HG03442 (cell line): Measurements from ENCODE around the gene CD93.

Experiments used
- ATAC-seq: cut with Tn5 transposase; IDR thresholded peaks from one replicate; pipeline ENCODE4 v1.9.1; 2021; ENCODE audit warnings: mild to moderate bottlenecking, moderate library complexity; ENCODE audit not compliant: unreplicated experiment

Gene CD93

DNA sequence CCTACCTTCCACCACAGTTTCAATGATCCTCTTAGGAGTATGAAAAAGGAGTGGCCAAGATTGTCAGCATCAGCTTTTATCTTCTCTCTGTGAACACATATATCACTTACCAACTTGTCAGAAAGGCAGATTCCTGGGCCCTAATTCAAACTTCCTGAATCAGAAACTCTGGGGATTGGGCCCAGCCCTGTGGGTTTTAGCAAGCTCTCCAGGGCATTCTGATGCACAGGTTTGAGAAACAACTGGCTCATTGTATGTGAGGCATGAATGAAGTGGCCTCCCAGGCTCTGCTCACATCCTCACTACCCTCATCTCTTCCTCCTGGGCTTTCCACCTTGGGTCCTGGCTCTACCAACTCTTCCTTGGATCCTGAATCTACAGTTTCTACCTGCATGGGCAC, 23.5 kb downstream of the CD93 start:
- ATAC-seq = no peak

DNA sequence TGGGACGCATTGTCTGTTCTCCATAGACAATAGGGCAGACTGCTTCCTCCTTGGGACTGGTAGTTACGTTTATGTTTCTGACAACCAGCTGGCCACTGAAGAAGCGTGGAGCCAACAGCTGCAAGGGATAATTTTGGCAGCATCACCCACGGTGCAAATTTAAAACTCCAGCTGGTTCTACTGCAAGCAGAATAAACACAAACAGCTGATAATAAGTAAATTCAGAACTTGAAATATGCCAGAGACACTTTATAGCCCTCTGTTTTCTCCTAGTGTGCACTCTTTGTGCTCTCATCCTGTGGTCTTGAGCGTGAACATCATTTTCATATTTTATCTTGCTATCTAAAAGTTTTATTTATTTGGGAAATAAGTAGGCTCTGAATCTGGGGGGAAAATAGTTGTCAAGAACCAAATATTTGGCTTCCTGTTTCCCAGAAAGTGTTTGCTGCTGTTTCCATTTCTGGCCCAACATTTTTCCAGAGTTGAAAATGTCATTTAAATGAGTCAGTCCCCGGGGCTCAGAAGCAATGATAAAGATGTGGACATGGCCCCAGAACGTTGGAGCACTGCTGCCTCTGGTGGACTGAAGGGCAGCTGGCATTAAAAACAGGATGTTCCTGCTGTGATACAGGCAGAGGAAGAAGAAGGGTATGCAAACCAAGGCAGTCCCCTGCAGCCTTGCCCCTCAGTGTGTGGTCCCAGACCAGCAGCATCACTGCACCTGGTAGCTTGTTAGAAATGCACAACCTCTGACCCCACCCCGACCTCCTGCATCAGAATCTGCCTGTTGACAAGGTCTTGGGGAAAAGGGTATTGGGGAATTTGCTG, 24.2 kb downstream of the CD93 start:
- no peak for ATAC-seq

DNA sequence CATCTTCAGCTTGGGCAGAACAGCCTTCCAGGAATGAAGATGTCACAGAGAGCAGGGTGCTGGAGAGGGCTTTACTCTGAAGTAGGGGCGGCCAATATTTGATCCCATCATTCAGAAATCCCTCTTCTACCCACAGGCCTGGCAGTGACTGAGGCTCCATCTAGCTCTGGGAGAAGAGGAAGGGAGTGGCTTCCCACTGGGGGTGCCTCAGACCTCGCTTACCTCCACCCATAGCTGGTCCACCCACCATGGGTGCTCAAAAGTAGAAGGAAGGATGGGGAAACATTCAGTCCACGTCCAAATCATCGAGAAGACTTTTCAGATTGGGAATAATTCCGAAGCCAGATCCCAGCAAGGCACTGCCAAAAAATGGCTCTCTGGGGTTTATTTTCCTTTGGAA, 24.9 kb downstream of the CD93 start:
- no peak for ATAC-seq

DNA sequence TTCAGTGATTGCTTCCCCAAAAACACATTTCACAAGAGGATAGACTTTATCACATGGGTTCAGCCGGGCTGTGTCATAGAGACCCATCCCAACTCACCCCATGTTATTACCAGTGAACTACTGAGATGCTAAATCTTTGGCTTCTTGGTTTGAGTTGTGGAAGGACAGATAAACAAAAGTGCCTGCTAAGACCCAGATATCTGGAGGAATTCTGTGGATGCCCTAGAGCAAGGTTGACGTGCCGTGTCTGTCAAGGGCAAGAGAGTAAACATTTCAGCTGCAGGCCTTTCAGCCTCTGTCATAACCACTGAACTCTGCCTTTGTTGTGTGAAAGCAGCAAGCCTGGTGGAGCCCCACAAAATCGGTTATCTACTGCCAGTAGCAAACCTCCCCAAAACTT, 25.5 kb downstream of the CD93 start:
- no peak for ATAC-seq

DNA sequence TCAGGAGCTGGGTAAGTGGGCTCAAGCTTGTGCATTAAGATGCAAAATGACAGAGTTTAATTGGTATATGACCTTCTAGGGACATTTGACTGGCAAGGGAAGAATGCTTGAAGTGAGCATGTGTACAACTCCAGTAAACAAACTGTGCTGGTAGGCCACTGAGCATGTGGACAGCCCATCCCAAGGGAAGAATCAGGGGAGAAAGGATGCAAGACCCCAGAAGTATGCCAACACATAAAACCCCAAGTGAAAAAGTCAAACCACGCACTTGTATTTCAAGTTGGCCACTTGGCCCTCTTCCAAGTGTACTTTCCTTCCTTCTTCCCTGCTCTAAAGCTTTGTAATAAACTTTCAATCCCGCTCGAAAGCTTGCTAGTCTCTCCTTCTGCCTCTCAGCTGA, 26.3 kb downstream of the CD93 start:
- ATAC-seq = no peak

DNA sequence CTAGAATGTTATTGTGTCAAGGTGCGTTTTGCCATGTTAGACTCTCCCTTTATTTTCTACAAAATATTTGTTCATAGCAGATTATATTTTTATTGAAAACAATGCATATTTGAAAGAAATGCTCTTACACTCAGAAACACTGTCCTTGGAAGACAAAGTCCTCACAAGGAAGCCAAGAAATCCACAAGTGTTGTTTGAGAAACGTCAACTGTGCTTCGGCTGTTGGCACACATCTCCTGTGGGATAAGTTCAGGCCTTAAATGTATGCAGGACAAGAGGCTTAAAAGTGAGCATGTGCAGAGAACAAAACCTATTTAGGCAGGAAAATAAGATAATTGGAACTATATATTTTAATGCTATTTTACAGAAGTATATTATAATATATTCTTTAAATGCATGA, 27.1 kb downstream of the CD93 start:
- ATAC-seq = no peak

DNA sequence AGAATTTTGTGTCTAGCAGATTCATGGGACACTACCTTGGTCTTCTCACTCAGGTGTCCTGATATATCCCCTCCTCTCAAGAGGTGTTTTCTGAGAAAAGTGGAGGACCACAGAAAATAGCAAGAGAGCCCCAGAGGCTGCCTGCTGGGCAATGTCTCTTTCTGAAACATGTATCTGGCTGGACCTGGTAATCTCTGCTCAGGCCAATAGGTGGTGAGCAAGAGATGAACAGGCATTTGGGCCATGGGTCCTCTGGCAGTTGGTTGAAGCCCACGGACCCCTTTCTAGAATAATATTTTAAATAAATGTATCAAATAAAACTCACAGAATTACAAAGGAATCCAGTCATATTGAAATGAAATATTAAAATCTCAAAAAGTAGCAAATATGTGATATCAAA, 27.9 kb downstream of the CD93 start:
- ATAC-seq = no peak

DNA sequence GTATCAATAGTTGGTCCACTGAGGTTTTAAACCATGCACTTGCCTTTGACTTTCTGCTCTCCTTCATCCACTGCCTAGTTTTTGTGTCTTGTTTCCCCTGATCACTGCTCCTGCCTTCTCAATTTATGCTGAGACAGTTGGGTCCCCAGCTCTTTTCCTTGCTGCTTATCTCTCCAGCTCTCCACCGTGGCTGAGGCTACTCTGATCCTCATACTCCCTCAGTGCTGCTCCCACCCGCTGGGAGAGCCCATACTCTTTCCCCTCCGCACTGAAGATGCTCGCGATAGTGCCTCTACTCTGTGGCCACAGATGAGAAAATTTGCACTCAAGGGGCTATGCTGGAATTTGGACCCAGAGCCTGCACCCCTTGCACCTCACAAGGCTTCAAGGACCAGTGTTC, 33.2 kb downstream of the CD93 start:
- no peak for ATAC-seq

DNA sequence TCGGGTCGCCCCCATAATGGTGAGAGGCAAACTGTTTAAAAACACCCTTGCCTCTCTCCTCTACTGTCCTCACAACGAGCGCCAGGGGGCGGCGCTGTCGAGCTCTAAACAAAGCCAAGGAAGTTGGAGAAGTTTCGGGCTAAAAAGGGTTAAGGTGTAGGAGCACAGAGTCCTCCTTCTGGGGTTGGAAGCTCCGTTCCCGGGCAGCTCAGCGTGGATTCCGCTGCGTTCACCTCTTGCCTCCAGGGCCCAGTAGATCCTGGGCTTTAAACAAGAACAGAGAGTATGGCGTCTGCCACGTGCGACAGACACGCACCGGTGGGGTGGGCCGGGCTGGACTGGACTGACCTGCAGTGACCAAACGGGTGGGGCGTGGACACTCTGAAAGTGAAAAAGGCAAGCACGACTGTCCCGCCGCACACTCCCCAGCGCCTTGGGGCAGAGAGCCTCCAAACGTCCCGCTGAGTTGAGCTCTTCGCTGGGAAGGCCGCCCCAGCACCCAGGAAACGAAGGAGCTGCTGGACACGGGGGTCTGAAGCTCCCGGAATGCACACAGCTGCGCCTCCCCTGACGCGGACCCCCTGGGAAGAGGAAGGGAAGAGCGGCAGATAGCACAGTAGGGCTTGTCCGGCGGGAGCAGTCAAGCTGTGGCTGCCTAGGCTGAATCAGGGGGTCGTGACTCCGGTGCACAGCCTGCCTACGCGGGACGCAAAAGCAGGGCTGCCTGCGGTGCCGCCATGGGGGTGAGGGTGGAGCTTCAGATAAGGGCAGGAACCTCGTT, 35.1 kb downstream of the CD93 start:
- no peak for ATAC-seq

DNA sequence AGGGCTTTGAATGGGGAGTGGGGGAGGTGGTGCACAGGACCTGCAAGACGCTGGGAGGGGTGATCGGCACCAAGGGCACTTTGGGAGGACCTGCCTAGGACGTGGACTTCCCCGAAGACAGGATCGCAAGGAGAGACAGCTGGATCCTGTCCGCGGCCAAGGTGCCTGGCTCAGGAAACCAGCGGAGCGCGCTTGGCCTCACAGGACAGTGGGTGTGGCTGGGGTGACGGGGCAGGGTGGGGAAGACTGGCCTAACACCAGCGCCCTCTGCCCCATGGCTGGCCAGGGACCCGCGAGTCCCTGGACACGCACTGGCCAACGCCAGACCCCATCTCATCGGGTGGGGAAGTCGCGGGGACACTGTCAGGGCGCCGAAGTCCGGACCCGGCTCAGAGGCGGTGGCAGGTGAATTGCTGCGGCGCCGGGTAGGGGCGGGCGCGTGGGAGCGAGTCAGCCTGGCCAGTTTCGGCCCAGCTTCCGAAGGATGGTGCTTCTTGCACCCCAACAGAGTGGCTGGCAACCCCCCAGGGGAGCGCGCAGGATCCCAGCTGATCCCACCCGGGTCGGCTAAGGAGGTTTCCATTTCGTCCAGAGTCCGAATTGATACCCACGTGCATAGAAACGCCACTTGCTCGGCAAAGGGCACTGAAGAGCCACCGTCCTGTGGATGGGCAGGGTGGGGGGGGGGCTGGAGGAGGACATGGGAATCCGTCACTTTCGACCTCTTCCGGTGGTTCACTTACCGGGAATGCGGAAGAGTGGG, 35.9 kb downstream of the CD93 start:
- ATAC-seq = no peak

DNA sequence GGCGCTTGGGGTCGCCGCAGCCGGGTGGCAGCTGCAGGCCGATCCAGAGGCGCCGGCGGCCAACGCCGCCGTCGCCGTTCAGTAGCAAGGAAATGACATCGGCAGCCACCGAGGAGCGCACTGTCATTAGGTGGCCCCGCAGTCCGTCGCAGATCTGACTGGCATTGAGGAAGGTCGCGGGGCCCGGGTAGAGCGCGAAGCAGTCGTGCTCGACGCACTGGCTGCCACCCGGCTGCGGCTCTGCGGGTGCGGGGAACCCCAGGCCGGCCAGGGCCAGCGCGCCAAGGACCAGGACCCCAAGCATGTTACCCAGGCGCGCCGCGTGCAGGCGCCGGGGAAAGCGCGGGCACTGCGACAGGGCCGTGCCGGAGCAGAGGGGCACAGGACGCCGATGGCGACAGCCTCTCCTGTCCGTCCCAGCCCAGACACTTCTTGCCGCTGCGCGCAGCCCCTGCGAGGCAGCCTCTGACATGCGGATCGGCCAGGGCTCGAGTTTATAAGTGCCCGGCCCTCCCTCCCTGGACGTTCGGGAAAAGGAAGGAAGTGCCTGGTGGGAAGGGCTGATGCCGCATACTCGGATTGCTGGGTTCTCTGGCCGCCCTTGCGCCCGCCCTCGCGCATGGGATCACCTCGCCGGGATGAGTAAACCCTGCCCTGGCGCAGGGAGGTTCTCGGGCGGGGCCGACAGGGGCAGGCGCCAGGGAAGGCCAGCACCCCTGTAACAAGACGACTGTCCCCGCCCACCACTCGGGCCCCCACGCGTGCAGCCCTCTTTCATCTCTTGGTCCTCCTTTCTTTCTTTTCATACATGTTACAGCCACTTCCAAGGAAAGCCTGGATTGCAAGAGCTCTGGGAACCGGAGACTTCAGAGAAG, 36.7 kb downstream of the CD93 start, which contains the start of gene THBD:
Gene THBD, minus strand, starts transcription at position 472 of the 875 bp plus-strand sequence. Its CDS starts 168 bp downstream, at position 304.
- ATAC-seq = no peak

DNA sequence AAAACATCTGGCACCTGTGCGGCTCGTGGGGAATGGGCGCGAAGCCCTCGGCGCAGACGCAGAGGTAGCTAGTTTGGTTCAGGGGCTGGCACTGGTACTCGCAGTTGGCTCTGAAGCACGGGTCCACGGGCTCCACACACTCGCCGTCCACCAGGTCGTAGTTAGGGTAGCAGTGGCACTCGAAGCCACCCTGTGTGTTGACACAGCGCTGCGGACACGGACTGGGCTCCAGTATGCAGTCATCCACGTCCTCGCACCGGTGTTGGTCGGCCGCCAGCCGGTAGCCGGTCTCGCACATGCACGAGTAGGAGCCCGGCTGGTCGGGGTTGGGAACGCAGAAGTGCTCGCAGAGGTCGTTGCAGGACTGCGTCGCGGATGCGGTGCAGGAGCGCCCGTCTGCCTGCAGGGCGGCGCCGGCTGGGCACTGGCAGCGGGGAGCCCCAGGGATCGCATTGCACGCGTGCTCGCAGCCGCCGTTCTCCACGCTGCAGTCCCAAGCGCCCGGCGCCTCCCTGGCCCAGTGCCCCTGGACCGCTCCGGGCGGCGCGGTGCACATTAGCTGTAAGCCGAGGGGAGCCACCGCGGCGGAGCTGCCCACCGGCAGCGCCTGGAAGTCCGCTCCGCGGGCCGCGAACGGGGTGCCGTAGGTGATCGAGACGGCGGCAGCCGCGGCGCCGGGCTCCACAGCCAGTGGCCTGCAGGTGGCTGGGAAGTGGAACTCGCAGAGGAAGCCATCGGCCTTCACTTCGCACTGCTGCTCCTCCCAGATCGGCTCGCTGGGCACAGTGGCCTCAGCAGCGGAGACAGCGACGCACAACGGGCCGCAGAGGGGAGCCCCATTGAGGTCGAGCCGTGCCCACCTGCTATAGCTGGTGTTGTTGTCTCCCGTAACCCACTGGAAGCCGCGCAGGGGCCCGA, 37.6 kb downstream of the CD93 start:
- ATAC-seq = no peak

DNA sequence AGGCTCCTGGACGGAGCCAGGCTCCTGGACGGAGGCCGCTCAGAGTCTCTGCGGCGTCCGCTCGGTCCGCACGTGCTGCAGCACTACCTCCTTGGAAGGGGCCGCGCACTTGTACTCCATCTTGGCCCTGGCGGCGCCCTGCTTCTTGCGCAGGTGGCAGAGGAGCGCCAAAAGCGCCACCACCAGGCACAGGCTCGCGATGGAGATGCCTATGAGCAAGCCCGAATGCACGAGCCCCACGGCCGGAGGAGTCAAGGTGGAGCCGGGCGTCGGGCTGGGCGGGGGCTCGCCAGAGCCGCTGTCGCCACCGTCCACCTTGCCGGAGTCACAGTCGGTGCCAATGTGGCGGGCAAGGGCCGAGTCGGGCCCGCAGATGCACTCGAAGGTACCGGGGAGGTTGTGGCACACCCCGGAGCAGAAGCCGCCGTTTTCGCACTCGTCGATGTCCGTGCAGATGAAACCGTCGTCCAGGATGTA, 38.3 kb downstream of the CD93 start:
- ATAC-seq = no peak

DNA sequence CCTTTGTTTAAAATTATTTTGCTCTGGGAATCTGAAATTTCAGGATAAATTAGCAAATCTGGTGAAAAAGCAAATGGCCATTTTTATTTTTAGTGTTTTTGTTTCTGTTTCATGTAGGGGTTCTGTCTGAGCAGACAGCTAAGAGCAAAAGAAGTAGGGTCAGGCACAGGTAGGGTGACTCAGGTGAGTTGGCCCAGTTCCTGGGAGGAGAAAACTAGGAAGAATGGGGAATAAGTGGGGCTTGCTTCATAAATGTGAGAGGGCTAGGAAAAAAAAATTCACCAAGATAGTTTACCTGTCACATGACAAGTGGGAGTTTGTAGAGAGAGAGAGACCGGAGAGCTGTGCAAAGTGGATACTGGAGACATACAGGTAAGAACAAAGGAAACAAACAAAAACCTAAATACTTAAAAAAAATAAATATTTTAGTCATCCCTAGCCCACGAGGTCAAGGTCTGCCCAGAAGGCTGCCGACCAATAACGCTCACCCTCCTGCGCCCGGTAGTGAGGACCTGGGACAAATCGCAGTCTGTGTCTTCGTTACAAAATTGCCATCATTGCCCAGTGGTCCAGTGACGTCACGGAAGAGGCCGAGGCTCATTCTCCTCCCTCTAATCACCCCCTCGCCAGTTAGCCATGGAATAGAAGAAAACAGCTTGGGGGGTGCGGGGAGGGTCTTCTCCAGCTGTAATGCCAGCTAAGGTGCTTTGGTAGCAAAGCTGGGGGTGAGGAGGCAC, 39.0 kb downstream of the CD93 start:
- no peak for ATAC-seq

DNA sequence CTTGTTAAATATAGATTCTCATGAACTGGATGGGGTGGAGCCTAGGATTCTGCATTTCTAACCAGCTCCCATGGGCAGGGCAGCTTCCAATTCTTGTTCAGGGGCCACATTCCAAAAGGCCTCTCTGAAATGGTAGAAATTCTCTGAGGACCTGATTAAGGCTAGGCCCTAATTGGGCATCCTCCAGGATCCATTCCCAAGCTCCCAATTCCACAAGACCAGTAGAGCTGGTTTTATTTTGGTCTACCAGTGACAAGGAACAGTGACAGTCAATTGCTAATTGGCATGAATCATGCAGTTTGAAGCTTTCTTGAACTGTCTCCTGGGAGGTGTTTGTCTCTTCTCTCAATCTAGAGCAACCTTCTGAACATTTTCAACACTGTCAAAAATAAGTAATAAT, 39.7 kb downstream of the CD93 start:
- no peak for ATAC-seq

DNA sequence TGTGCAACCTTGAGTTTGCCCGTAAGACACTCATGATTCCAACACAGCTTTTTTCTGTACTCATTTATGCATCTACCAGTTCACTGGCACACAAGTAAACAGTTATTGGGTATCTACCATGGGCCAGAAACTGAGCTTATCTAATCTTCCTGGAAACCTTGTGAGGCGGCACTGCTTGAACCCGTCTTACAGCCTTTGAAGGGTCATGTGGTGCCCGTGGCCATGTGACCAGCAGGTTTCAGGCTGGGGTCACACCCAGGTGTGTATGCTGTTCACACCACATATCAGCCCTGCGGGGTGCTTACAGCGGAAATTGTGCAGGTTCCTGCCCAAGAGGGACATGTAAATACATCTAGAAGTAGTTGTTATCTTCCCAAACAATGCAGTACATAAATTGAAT, 42.7 kb downstream of the CD93 start:
- no peak for ATAC-seq

DNA sequence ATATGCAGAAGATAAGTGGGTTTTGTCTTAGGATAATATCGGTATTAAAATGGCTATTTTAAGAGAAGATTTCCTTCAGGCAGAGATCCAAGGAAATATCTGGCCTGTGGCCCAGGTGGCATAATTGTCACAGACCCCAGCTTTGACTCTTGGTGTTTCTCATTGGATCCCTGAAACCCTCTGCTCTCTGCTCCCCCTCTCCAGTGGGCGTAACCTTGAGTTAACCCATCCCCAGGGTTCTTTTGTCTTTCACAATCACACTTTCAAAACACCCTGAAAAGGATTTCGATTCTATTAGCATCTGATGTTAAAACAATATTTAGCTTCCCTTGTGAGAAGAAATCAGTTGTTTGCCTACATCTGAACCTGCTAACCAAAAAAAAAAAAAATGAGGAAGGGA, 43.9 kb downstream of the CD93 start:
- no peak for ATAC-seq

DNA sequence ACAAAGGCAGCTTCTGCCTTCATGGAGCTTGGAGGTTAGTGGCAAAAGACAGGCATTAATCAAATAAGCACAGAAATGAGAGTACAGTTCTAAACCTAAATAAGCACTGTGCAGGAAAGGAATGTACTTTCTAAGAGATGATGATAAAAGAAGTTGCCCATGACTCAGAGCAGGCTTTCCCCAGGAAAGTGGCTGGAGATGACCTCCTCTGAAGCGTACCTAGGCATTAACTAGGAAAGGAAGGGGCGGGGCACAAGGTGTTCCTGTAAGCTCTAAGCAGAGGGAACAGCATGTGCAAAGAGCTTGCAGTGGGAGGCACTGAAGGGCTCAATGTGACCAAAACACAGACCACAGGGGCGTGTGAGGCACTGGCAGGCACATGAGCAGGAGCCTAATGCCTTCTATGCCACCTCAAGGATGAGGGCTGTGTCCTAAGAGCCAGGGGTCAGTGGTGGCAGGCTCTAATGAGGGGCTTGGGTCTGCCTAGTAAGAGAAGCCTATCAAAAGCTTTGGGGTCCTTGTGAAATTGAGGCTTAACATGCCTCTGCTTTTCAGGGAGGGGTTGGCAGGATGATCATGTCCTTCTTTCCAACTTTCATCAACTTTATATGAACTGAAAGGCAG, 46.1 kb downstream of the CD93 start:
- no peak for ATAC-seq
